ENCODE results near the gene VLDLR.

DNA sequence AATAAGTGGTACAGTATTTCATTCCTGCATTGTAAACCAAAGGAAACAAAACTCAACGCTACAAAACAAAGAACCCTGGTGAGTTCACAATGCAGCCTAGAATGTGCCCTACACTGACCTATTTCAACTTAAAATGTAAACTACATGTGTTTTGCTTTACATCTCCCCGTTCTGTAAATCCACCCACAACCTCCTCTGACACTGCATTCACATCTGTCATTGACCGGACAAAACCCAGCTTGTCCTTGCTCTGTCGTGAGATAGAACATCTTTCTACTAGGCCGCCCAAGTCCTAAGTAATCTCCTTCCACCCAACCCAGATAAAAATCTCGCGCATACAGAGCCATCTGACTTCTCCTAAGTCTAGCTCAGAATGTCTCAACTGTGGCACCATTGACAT is 6.1 kb upstream of the VLDLR start:
- TF ChIP-seq, protein P1, sequence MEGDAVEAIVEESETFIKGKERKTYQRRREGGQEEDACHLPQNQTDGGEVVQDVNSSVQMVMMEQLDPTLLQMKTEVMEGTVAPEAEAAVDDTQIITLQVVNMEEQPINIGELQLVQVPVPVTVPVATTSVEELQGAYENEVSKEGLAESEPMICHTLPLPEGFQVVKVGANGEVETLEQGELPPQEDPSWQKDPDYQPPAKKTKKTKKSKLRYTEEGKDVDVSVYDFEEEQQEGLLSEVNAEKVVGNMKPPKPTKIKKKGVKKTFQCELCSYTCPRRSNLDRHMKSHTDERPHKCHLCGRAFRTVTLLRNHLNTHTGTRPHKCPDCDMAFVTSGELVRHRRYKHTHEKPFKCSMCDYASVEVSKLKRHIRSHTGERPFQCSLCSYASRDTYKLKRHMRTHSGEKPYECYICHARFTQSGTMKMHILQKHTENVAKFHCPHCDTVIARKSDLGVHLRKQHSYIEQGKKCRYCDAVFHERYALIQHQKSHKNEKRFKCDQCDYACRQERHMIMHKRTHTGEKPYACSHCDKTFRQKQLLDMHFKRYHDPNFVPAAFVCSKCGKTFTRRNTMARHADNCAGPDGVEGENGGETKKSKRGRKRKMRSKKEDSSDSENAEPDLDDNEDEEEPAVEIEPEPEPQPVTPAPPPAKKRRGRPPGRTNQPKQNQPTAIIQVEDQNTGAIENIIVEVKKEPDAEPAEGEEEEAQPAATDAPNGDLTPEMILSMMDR (IDR thresholded peaks at IDR 0.05; ENCODE audit: insufficient read depth, low read length, poor library complexity, severe bottlenecking): no peak
- TF ChIP-seq EZH2phosphoT487 (conservative IDR thresholded peaks at IDR 0.05; ENCODE audit: low read length): no peak

Measured in SU-DHL-6 (cell line).